HG03520 (cell line): Measurements from ENCODE around the gene PHLDA2.

Experiments used
- ATAC-seq: cut with Tn5 transposase; IDR thresholded peaks from one replicate; pipeline ENCODE4 v1.9.1; 2021; ENCODE audit warnings: mild to moderate bottlenecking, moderate library complexity; ENCODE audit not compliant: unreplicated experiment

The PHLDA2 gene

GRCh38 chr11:2898366-2899079 lies 30.7 kb downstream of the PHLDA2 start:
- peak; percentile 46 for ATAC-seq

GRCh38 chr11:2897048-2897447 lies 32.2 kb downstream of the PHLDA2 start:
- ATAC-seq = no peak

GRCh38 chr11:2896047-2896446 lies 33.2 kb downstream of the PHLDA2 start:
- no peak for ATAC-seq

GRCh38 chr11:2893935-2894334 lies 35.3 kb downstream of the PHLDA2 start:
- no peak for ATAC-seq

- ATAC-seq = no peak
Measured at GRCh38 chr11:2892967-2893528, 36.2 kb downstream of the PHLDA2 start.

- no peak for ATAC-seq
Measured at GRCh38 chr11:2892215-2892966, 36.8 kb downstream of the PHLDA2 start.

GRCh38 chr11:2891326-2892214 lies 37.6 kb downstream of the PHLDA2 start:
- ATAC-seq = no peak

GRCh38 chr11:2890466-2891294 lies 38.5 kb downstream of the PHLDA2 start:
- no peak for ATAC-seq

- no peak for ATAC-seq
Measured at GRCh38 chr11:2889362-2890273, 39.6 kb downstream of the PHLDA2 start.

- no peak for ATAC-seq
Measured at GRCh38 chr11:2888266-2888968, 40.8 kb downstream of the PHLDA2 start.

GRCh38 chr11:2887515-2888195 lies 41.6 kb downstream of the PHLDA2 start:
- no peak for ATAC-seq

GRCh38 chr11:2886936-2887335 lies 42.3 kb downstream of the PHLDA2 start:
- no peak for ATAC-seq

GRCh38 chr11:2886191-2886894 lies 42.9 kb downstream of the PHLDA2 start:
- ATAC-seq = peak; percentile 5

- ATAC-seq = peak; percentile 71
Measured at GRCh38 chr11:2885678-2886081, 43.5 kb downstream of the PHLDA2 start, which contains the start of gene CDKN1C. TSS of gene CDKN1C (minus strand) at chr11:2885775. CDS start at chr11:2885456, 319 bp downstream.

GRCh38 chr11:2885017-2885677 lies 44.1 kb downstream of the PHLDA2 start:
- no peak for ATAC-seq

- no peak for ATAC-seq
Measured at GRCh38 chr11:2883979-2884815, 45.0 kb downstream of the PHLDA2 start.
